ENCODE data around the gene PSME1. TPM values are rescaled to one million over a fixed set of nuclear protein-coding genes. Genes with fewer than 3 reads are reported as not detected.

PSME1 gene
- total and polyA plus RNA-seq, 2 donors (not counting 1 experiment from before 2014, with no cell fraction given), result 177 to 266 TPM

- Histone ChIP-seq H3K27ac (ENCODE audit: insufficient read depth, low read length) (peak overlapping the region; percentile 64), H3K79me2 (ENCODE audit: control insufficient read depth, insufficient read depth, low read length) (no peaks in the 10 kb centered on the region), H2AFZ (ENCODE audit: low read length) (peak overlapping the region; percentile 6)
Measured at GRCh38 chr14:24095271-24096068, 40.5 kb upstream of the PSME1 start.

DNA sequence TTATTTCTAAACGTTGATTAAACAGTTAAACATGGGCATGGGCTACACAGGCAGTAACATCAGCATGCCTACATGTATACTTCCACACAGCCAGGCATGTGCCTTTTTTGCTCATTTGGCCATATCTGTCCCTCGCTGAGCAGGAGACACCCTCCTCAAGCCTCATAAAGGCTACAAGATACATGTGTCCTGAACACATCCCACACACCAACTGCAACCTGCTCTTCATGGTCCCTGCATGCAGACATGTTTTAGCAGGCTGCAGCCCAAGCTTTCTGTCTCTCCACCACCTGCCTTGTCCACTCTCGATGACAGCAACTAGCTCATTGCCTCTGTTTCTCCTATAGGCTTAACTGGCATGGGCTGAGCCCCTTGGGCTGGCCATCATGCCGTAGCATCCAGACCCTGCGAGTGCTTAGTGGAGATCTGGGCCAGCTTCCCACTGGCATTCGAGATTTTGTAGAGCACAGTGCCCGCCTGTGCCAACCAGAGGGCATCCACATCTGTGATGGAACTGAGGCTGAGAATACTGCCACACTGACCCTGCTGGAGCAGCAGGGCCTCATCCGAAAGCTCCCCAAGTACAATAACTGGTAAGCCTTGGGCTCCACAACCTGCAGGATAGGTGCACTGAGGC lies 39.3 kb upstream of the PSME1 start:
- Histone ChIP-seq H3K27ac (ENCODE audit: insufficient read depth, low read length) (no peak overlapping the region), H3K9ac (ENCODE audit: insufficient read depth, low read length) (no peak overlapping the region), H3K79me2 (ENCODE audit: control insufficient read depth, insufficient read depth, low read length) (no peaks in the 10 kb centered on the region), H3K36me3 (ENCODE audit: control insufficient read depth, insufficient read depth, low read length) (peaks cover 2% of the 10 kb centered on the region), H3K4me3 (replicated peaks in 1 of 4; ENCODE audit: control extremely low read depth in 1 of 4, insufficient read depth in 1 of 4, low read depth in 3 of 4, low read length in 4 of 4) (no peak overlapping the region), H2AFZ (ENCODE audit: low read length) (no peak overlapping the region), H3K4me2 (ENCODE audit: extremely low read depth, insufficient read depth, low read length) (no peak overlapping the region), H3K4me1 (ENCODE audit: control insufficient read depth, extremely low read depth, insufficient read depth, low read length) (peaks cover 2% of the 10 kb centered on the region), H4K20me1 (ENCODE audit: control insufficient read depth, extremely low read depth, insufficient read depth, low read length) (no peaks in the 10 kb centered on the region), H3K9me3 (ENCODE audit: control insufficient read depth, insufficient read depth, low read depth, low read length) (no peaks in the 10 kb centered on the region), H3K27me3 (ENCODE audit: control insufficient read depth, insufficient read depth, low read length) (no peaks in the 10 kb centered on the region)
- TF ChIP-seq EZH2 (IDR thresholded peaks at IDR 0.05; ENCODE audit: low read length, missing control alignments), result no peak
- no peak for TF ChIP-seq CTCF (conservative IDR thresholded peaks at IDR 0.05 in 1 of 2, IDR thresholded peaks at IDR 0.05 in 1 of 2; ENCODE audit: low read depth in 1 of 2, low read length in 2 of 2)
- DNase-seq (ENCODE audit: low read depth in 2 of 2), result no peak

More at GRCh38 chr14:24095271-24096068, 40.5 kb upstream of the PSME1 start:
- Histone ChIP-seq H3K9ac (ENCODE audit: insufficient read depth, low read length) (no peak overlapping the region), H3K27me3 (ENCODE audit: control insufficient read depth, insufficient read depth, low read length) (no peaks in the 10 kb centered on the region), H4K20me1 (ENCODE audit: control insufficient read depth, extremely low read depth, insufficient read depth, low read length) (no peaks in the 10 kb centered on the region), H3K4me3 (replicated peaks in 1 of 4; ENCODE audit: control extremely low read depth in 1 of 4, insufficient read depth in 1 of 4, low read depth in 3 of 4, low read length in 4 of 4) (peak overlapping the region; percentile 66 to 91 (median 84)), H3K9me3 (ENCODE audit: control insufficient read depth, insufficient read depth, low read depth, low read length) (no peaks in the 10 kb centered on the region), H3K36me3 (ENCODE audit: control insufficient read depth, insufficient read depth, low read length) (peaks cover 2% of the 10 kb centered on the region), H3K4me2 (ENCODE audit: extremely low read depth, insufficient read depth, low read length) (peak overlapping the region; percentile 77), H3K4me1 (ENCODE audit: control insufficient read depth, extremely low read depth, insufficient read depth, low read length) (peaks cover 2% of the 10 kb centered on the region)
- TF ChIP-seq EZH2 (IDR thresholded peaks at IDR 0.05; ENCODE audit: low read length, missing control alignments), result no peak
- TF ChIP-seq CTCF (conservative IDR thresholded peaks at IDR 0.05 in 1 of 2, IDR thresholded peaks at IDR 0.05 in 1 of 2; ENCODE audit: low read depth in 1 of 2, low read length in 2 of 2), result no peak
- DNase-seq (ENCODE audit: low read depth in 2 of 2), result peak in 1 of 2 donors; percentile 62

DNA sequence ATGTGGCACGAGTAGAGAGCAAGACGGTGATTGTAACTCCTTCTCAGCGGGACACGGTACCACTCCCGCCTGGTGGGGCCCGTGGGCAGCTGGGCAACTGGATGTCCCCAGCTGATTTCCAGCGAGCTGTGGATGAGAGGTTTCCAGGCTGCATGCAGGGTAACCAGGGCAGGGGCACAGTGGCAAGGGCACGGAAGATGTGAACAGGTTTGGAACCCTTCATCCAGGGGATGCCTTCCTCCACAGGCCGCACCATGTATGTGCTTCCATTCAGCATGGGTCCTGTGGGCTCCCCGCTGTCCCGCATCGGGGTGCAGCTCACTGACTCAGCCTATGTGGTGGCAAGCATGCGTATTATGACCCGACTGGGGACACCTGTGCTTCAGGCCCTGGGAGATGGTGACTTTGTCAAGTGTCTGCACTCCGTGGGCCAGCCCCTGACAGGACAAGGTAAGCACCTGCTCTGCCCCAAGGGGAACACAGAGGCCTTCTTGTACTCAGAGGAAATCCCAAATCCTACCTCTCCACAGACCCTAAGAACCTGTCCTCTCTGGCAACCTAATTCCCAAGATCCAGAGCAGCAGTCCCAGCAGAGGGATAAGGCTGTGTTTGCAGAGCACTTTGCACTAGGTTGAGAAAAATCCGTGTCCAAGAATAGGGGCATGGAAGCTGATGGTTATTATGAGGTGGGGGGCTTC lies 37.6 kb upstream of the PSME1 start:
- no peak overlapping the region for H2AFZ ChIP-seq (ENCODE audit: low read length)
- H3K36me3 ChIP-seq (ENCODE audit: control insufficient read depth, insufficient read depth, low read length), result peaks cover 2% of the 10 kb centered on the region
- H4K20me1 ChIP-seq (ENCODE audit: control insufficient read depth, extremely low read depth, insufficient read depth, low read length), result no peaks in the 10 kb centered on the region
- no peak overlapping the region for H3K4me3 ChIP-seq (replicated peaks in 1 of 4; ENCODE audit: control extremely low read depth in 1 of 4, insufficient read depth in 1 of 4, low read depth in 3 of 4, low read length in 4 of 4)
- TF ChIP-seq EZH2 (IDR thresholded peaks at IDR 0.05; ENCODE audit: low read length, missing control alignments) (no peak), CTCF (conservative IDR thresholded peaks at IDR 0.05 in 1 of 2, IDR thresholded peaks at IDR 0.05 in 1 of 2; ENCODE audit: low read depth in 1 of 2, low read length in 2 of 2) (no peak)
- H3K4me2 ChIP-seq (ENCODE audit: extremely low read depth, insufficient read depth, low read length), result no peak overlapping the region
- H3K27ac ChIP-seq (ENCODE audit: insufficient read depth, low read length), result no peak overlapping the region
- no peak for DNase-seq (ENCODE audit: low read depth in 2 of 2)
- H3K9ac ChIP-seq (ENCODE audit: insufficient read depth, low read length), result no peak overlapping the region
- H3K27me3 ChIP-seq (ENCODE audit: control insufficient read depth, insufficient read depth, low read length), result no peaks in the 10 kb centered on the region
- H3K79me2 ChIP-seq (ENCODE audit: control insufficient read depth, insufficient read depth, low read length), result no peaks in the 10 kb centered on the region
- peaks cover 2% of the 10 kb centered on the region for H3K4me1 ChIP-seq (ENCODE audit: control insufficient read depth, extremely low read depth, insufficient read depth, low read length)
- no peaks in the 10 kb centered on the region for H3K9me3 ChIP-seq (ENCODE audit: control insufficient read depth, insufficient read depth, low read depth, low read length)

Data from fibroblast of lung (primary cell).